DOHH2 (cell line): ENCODE results near the gene AGR3.

Experiments
- EZH2phosphoT487 ChIP-seq: fragments of 200-600 bp; sonication (generic); IDR thresholded peaks from 2 replicates; pipeline ENCODE4 v1.6.1; 2017; ENCODE audit warnings: borderline replicate concordance, mild to moderate bottlenecking, antibody characterized with exemption, low read length, moderate library complexity, mixed read lengths
- TF ChIP-seq, protein P1 (sequence below): fragments of 200-600 bp; sonication (generic); IDR thresholded peaks from one replicate; pipeline ENCODE4 v1.5.1; 2014; ENCODE audit warnings: antibody characterized with exemption, mild to moderate bottlenecking, low read depth, low read length; ENCODE audit not compliant: poor library complexity, severe bottlenecking

DNA sequence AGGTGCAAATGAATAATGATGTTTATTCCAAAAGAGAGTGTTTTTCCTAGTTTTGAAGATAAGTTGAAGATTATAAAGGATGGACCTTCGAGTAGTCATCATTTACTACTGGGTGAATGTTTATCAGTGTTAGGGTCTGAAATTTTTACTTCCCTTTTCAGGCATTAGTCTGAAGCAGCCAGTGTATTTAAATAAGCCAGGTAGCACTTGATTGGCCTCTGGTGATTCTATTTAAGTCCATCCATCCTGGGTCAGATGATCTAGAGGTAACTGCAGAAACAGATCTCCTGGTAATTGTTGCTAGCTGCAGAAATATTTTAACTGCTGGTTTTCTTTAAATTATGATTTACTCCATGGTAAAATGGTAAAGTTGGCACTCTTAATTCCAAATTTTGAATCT, 42.9 kb downstream of the AGR3 start:
- no peak for TF ChIP-seq EZH2phosphoT487
- TF ChIP-seq, protein P1, sequence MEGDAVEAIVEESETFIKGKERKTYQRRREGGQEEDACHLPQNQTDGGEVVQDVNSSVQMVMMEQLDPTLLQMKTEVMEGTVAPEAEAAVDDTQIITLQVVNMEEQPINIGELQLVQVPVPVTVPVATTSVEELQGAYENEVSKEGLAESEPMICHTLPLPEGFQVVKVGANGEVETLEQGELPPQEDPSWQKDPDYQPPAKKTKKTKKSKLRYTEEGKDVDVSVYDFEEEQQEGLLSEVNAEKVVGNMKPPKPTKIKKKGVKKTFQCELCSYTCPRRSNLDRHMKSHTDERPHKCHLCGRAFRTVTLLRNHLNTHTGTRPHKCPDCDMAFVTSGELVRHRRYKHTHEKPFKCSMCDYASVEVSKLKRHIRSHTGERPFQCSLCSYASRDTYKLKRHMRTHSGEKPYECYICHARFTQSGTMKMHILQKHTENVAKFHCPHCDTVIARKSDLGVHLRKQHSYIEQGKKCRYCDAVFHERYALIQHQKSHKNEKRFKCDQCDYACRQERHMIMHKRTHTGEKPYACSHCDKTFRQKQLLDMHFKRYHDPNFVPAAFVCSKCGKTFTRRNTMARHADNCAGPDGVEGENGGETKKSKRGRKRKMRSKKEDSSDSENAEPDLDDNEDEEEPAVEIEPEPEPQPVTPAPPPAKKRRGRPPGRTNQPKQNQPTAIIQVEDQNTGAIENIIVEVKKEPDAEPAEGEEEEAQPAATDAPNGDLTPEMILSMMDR, result no peak
